Fibroblast of skin of back (primary cell): ENCODE results near the gene ENTPD1.
"Not testable (repeated sequence)": the region's sequence is repeated elsewhere in the genome, so short reads cannot be mapped to it uniquely, and the experiment has no call there.

Experiments used
- DNase-seq: peaks from one replicate; pipeline ENCODE4 v3.0.0-alpha.2; 2013

ENTPD1 gene

DNA sequence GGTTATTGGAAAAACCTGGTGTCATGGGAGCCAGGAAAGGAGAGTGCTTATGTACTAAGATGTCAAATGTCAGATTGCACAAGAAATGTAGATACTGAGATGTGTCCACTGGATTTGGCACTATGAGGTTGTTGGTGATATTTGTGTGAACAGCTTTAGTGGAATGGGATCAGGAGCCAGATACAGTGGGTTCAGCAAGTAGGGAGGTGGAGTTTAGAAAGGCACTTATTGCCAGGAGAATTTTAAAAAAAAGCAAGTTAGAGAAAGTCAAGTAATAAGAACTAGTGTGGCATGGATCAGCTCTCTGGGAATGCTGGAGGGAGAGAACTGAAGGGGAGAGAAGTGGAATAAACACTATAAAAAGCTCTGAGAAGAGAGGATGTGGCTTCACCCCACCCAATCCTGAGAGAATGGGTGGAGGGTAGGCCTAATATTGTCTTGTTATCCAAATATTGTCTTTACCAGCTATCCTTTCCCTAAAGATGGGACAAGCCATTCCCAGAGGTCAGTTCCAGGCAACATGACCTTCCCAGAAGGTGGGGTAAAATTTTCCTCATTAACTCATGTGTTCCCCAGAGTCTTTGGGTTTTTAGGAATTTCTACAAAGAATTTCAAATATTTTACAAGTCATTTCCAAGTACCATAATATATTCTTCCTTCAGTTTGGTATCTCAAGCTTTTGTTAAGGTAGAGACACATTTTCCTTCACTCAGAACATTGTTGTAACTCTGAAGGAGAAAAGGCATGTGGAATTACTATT is 42.3 kb downstream of the ENTPD1 start:
- peak; percentile 92 for DNase-seq

DNA sequence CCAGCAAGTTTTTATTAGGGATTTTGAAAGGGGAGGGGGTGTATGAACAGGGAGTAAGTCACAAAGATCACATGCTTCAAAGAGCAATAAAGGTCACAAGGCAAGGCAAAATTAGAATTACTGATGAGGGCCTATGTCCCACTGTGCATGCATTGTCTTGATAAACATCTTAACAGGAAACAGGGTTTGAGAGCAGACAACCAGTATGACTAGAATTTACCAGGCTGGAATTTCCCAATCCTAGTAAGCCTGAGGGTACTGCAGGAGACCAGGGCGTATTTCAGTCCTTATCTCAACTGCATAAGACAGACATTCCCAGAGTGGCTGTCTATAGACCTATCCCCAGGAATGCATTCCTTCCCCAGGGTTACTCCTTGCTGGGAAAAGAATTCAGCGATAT is 44.3 kb downstream of the ENTPD1 start:
- DNase-seq: peak; percentile 69

DNA sequence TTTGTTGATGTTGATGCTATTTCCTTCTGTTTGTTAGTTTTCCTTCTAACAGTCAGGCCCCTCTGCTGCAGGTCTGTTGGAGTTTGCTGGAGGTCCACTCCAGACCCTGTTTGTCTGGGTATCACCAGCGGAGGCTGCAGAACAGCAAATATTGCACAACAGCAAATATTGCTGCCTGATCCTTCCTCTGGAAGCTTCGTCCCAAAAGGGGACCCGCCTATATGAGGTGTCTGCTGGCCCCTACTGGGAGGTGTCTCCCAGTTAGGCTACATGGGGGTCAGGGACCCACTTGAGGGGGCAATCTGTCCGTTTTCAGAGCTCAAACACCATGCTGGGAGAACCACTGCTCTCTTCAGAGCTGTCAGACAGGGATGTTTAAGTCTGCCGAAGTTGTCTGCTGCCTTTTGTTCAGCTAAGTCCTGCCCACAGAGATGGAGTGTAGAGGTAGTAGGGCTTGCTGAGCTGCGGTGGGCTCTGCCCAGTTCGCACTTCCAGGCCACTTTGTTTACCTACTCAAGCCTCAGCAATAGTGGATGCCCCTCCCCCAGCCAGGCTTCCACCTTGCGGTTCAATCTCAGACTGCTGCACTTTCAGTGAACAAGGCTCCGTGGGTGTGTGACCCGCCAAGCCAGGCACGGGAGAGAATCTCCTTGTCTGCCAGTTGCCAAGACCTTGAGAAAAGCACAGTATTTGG is 50.9 kb downstream of the ENTPD1 start:
- DNase-seq: not testable (repeated sequence)

DNA sequence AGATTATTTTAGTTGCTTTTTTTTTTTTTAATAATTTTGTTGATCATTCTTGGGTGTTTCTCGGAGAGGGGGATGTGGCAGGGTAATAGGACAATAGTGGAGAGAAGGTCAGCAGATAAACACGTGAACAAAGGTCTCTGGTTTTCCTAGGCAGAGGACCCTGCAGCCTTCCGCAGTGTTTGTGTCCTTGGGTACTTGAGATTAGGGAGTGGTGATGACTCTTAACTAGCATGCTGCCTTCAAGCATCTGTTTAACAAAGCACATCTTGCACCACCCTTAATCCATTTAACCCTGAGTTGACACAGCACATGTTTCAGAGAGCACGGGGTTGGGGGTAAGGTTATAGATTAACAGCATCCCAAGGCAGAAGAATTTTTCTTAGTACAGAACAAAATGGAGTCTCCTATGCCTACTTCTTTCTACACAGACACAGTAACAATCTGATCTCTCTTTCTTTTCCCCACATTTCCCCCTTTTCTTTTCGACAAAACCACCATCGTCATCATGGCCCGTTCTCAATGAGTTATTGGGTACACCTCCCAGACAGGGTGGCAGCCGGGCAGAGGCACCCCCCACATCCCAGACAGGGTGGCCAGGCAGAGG is 52.8 kb downstream of the ENTPD1 start:
- not testable (repeated sequence) for DNase-seq

DNA sequence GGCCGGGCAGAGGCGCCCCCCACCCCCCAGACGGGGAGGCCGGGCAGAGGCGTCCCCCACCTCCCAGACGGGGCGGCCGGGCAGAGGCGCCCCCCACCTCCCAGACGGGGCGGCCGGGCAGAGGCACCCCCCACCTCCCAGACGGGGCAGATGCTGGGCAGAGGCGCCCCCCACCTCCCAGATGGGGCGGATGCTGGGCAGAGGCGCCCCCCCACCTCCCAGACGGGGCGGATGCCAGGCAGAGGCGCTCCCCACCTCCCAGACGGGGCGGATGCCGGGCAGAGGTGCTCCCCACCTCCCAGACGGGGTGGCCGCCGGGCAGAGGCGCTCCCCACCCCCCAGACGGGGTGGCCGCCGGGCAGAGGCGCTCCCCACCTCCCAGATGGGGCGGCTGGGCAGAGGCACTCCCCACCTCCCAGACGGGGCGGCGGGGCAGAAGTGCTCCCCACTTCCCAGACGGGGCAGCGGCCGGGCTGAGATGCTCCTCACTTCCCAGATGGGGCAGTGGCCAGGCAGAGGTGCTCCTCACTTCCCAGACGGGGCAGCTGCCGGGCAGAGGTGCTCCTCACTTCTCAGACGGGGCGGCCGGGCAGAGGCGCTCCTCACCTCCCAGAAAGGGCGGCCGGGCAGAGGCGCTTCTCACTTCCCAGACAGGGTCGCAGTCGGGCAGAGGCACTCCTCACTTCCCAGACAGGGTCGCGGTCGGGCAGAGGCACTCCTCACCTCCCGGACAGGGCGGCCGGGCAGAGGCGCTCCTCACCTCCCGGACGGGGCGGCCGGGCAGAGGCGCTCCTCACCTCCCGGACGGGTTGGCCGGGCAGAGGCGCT is 53.6 kb downstream of the ENTPD1 start:
- no peak for DNase-seq

DNA sequence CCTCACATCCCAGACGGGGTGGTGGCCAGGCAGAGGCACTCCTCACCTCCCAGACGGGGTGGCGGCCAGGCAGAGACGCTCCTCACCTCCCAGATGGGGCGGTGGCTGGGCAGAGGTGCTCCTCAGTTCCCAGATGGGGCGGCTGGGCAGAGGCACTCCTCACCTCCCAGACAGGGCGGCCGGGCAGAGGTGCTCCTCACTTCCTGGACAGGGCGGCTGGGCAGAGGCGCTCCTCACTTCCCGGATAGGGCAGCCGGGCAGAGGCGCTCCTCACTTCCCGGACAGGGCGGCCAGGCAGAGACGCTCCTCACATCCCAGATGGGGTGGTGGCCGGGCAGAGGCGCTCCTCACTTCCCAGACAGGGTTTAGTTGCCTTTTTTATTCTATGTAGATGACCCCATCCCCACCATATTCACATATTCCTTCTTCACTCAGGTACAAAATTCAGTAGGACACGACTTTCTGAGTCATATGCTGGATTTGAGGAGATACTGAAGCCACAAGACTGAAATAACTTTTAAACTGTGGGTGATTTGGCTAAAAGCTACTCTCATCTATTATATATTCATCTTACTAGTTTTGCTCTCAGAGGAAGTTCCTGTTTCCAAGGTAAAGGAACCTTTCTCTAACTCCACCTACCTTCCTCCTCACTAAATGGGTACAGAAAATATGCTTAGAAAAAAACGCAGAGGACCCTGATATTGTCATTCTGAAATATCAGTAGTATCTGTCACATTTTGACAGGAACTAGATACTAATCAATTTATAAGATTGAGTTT is 54.4 kb downstream of the ENTPD1 start:
- no peak for DNase-seq

DNA sequence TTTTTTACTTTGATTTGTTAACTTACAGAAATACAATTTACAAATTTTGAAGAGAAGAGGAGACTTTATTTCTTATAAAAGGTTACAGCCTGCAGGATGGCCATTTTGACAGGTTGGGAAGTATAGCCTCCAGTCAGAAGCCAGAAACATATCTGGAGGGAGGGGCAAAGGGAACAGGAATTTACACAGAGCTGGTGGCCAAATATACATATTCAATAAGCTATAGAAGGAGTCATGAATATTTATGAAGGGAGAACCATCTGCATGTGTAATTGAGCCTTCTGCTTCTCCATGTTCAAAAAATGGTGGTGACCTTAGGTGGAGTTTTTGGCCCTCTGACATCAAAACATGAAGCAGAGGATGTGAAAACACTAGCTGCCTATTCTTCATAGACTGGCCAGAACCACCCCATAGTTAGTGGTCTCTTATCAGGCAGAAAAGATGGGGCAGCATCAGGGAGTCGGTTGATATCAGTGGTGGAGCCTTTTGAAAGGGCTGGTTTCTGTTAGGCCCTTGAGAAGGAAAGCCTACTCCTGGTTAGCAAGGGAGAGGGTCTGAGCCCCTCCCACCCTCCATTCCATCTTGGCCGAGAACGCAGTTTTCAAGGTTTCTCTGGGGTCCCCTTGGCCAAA is 57.2 kb downstream of the ENTPD1 start:
- DNase-seq: no peak

DNA sequence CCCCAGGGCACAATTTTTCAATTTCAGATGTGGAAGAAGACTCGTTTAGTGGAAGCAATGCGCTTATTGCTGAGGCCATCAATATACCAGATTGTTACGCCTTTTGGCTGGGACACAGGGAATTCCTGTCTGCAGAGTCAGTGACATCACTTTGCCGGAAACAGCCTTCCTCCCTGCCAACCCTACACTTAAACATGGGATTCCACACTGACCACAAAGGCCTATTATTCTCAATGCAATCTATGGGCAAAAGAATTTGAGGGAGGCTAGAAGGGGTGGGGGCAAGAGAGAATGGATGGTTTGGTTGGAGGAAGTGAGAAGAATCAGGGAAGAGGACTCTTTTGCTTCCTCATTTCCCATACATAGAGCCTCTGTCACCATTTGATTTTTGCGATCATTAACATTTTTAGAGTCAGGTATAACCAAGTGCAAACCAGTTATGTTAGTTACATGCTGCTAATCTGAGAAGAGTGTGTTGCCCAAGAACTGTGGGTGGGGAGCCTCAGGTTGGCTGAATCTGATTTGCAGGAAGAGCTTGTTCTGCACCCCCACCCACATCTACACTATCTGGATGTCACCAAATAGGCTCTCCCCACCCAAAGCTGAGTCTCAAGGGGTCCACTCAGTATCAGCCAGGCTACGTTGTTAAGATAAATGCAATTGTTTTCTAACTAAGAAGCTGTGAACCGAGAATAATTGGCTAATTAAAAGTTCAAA is 58.2 kb downstream of the ENTPD1 start:
- peak; percentile 96 for DNase-seq

DNA sequence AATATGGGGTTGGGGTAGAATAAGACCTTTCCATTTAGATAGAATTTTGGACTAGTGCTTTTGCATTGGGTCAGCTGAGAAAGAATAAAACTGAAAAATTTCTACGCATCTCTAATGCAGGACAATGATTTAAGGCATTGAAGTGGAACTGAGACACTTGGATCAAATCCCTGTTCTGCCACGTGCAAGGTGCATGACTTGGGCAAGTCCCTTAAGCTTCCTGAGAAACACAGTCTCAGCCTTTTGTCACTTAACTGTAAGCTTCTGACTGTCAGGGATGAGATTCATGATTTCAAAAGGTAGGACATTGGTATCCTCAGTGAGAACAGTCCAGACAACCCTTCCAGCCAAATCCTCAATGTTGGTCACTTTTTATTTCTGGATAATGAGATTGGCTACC is 59.2 kb downstream of the ENTPD1 start:
- DNase-seq: no peak

DNA sequence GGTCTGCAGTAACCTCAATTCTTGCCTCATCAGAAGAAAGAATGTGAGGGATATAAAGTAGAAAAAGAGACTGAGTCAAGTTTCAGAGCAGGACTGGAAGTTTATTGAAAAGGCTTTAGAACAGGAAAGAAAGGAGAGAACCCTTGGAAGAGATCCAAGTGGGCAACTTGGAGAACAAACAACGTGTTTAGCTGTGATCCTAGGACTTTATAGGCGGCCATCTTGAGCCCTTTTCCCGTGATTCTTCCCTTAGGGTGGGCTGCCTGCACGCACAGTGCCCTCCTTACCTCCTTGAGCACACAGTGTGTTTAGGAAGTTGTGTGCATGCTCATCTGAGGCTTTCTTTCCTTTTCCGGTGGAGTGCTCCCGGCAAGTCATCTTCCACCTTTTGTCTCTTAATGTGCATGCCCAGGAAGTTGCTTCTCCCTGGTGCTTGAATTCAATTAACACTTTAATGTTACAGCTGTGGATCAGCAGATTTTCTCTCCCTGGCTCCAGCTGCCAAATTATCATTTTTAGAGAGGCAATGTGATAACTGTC is 59.8 kb downstream of the ENTPD1 start:
- DNase-seq: no peak

DNA sequence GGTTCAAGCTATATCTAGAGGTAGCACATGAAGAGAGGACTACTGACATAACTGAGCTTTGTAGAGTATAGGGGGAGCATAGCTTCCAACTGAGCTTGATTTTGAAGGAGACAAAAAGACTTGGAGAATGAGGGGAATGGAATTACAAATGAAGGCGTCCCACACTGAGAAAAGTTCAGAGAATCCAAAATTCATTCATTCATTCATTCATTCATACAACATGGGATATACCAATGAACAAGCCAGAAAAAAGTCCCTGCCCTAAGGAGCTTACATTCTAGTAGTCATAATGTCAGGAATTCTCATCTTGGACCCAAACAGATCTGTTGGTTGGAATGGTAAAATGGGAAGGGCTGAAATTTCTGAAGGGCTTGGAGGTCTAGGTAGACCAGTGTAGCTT is 62.0 kb downstream of the ENTPD1 start:
- DNase-seq: no peak

DNA sequence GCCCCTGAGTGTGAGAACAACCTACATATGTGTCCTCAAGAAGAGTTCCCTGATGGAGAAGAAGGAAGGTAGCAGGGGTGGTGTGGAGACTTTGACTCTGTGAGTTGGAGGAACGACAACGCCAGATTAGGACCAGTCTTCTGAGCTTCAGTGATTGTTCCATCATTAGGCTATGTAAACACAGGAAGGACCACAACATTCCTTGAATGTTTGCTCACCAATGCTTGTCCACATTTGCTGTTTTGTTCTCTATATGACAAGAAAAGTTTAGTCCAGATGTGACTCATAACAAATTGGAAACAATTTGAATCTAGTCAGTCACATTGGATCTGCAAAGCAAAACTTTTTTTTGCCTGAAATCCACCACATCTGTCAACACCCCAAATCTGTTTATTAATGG is 62.7 kb downstream of the ENTPD1 start:
- DNase-seq: peak; percentile 95

DNA sequence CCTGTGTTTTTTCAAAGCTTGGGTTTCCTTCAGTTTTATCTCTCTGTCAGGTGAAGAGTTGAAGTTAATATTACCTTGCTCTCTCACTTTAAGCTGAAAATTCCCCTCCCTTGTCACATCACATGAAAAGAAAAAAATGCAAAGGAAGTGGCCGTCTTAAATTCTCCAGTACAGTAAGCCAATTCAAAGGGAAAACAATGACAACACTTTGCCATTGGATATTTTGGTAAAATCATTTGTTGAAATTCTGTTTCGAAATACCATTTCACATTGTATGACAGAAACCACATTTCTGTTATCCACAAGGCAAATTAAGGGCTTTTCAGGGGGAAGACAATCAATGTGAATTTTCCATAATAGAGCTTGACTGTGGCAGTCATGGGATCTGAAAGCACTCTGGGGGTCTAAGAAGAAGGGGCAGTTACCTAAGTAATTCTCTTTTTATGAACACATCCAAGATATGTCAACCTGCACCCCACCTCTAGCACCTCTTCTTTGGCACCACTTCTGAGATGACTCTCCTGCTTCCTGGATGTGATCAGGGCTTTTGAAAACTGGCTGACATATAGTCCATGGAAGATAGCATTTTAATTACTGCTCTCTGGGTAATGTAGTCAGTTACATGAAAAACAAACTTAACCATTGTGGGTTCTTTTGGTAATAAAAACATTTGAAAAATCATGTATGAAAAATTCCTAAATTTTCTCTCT is 63.8 kb downstream of the ENTPD1 start:
- DNase-seq: no peak

DNA sequence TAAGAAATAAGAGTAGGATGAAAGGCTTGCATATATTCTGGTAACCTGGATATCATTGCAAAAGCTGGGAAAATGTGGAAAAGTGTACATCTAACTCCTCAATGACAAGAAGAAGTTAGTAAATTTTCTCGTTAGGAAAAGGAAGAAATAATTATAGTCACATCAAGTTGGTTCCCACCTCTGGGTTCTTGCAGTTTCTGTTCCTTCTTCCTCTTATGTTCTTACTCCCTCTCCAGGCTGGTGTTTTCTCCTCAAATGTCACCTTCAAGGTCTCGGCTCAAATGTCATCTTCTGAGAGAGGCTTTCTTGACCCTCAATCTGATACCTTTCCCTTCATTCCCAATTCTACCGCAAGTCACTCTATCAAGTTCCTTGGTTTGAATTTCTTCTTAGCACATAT is 64.4 kb downstream of the ENTPD1 start:
- DNase-seq: no peak

DNA sequence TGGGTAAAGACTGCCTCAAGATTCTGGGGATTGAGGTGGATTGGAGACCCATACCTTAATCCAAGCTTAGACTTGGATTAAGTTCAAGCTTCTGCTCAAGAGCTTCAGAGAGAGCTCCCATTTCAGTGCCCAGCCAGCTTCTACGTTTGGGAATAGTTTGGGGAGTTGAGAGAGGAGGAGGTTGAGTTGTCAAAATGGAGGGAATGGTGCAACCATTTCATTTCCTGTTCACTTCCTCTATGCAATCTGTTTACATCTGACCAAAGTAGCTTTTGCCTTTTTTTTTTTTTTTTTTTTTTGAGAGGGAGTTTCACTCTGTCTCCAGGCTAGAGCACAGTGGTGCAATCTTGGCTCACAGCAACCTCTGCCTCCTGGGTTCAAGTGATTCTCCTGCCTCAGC is 65.8 kb downstream of the ENTPD1 start:
- DNase-seq: no peak

DNA sequence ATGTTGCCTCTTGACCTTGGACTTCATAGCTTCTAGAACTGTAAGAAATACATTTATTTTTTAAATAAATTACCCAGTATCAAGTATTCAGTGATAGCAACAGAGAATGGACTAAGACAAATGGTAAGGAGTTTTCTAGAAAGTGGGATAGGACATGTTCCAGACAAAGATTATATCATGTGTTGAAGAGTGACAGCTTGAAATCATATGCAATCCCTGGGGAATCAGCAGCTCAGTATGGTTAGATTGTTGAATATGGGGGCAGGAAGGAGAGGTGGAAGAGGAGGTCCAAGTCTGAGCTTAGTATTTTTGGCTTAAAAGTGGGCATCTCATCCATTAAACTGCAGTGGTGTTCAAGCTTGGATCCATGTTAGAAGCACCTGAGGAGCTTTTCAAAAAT is 74.1 kb downstream of the ENTPD1 start:
- no peak for DNase-seq

DNA sequence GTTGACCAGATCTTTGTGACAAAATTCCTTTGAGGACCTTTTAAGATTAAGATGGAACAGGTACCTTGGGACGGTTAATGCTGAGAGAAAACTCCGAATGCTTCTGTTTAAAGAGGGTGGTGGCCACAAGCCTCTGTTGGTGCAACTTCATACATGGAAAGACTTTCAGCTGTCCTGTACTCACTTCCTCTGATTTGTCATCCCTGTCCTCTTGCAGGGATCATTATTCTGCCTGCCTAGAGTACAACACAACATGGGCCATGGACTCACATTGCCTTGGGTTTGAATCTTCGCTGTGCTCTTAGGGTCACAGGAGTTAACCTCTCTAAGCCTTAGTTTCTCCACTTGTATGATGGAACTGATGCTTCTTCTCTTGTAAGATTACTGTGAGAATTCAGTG is 75.1 kb downstream of the ENTPD1 start:
- DNase-seq: no peak

DNA sequence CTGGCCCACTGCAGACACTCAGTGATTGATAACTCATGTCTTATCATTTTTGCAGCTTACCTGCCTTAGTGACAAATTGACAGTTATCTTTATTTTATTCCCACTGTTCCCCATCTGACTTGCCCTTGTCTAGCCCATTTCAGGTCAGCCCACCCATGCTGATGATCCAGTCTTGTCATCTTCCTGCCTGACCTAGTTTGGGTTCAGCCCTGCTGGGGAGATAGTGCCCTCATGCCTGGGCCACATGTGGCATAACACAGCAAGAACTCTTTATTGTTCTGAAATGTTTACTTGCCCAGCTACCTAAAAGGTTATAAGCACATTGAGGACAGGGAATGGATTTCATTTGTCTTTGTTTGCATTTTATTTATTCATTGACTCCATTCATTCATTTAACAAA is 75.6 kb downstream of the ENTPD1 start:
- DNase-seq: no peak

DNA sequence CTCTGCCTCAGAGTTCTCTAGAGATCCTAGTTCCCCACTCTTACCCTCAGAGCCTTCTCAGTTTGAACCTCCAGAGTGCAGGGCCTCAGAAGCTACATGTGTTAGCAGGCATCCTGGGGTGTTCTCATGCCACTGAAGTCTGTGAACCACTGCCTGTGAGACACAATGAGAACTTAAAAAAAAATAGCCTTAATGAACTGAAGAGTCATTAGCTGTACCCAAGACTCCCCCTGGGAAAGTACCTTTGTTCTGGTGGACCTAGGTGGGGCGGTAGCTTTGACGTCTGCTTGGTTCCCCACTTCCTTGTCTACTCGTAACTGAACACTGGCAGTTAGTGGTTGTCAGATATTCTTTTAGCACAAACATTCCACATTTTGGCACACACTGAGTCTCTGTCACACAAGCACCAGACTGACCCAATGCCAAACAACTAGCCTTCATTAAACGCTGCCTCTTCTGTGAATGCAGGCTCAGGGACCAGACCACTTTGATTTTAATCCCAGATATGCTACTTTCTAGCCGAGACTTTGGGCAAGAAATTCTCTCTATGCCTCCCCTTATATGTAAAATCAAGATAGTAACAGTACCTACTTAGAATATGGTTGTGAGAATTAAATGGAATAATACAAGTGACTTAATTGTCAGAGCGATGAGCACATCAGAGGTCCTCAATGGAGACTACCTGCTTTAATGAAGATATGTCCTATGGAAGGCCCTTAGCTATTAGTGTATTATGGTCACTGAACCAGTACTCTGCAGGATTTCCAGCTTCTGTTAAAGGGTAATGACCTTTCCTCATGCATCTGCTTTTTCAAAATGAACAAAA is 76.5 kb downstream of the ENTPD1 start:
- no peak for DNase-seq
